Superior temporal gyrus (tissue), 1 donor: ENCODE results near the gene SLC35E4.

ENCODE experiments used
- DNase-seq: peaks from one replicate; pipeline ENCODE4 v3.0.0-alpha.2; 2016; ENCODE audit errors: extremely low spot score

Gene SLC35E4

GRCh38 chr22:30691204-30691603, 55.6 kb downstream of the SLC35E4 start:
- DNase-seq, result no peak

GRCh38 chr22:30694171-30694639, 58.6 kb downstream of the SLC35E4 start:
- DNase-seq, result peak; percentile 77

- DNase-seq, result peak; percentile 46
These were observed 59.2 kb downstream of the SLC35E4 start, which contains the start of gene OSBP2 for GRCh38 chr22:30694640-30695350. TSS of gene OSBP2 (plus strand) at chr22:30694874. CDS start at chr22:30694910, 36 bp downstream.

GRCh38 chr22:30695351-30695851, 59.8 kb downstream of the SLC35E4 start:
- DNase-seq, result no peak

GRCh38 chr22:30695871-30696655, 60.5 kb downstream of the SLC35E4 start:
- peak; percentile 49 for DNase-seq
